DOHH2 (cell line): ENCODE data around the gene IRF2BPL.

Experiments
- EZH2phosphoT487 ChIP-seq: fragments of 200-600 bp; sonication (generic); IDR thresholded peaks from 2 replicates; pipeline ENCODE4 v1.6.1; 2017; ENCODE audit warnings: borderline replicate concordance, mild to moderate bottlenecking, antibody characterized with exemption, low read length, moderate library complexity, mixed read lengths
- TF ChIP-seq, protein P1 (sequence below): fragments of 200-600 bp; sonication (generic); IDR thresholded peaks from one replicate; pipeline ENCODE4 v1.5.1; 2014; ENCODE audit warnings: antibody characterized with exemption, mild to moderate bottlenecking, low read depth, low read length; ENCODE audit not compliant: poor library complexity, severe bottlenecking

DNA sequence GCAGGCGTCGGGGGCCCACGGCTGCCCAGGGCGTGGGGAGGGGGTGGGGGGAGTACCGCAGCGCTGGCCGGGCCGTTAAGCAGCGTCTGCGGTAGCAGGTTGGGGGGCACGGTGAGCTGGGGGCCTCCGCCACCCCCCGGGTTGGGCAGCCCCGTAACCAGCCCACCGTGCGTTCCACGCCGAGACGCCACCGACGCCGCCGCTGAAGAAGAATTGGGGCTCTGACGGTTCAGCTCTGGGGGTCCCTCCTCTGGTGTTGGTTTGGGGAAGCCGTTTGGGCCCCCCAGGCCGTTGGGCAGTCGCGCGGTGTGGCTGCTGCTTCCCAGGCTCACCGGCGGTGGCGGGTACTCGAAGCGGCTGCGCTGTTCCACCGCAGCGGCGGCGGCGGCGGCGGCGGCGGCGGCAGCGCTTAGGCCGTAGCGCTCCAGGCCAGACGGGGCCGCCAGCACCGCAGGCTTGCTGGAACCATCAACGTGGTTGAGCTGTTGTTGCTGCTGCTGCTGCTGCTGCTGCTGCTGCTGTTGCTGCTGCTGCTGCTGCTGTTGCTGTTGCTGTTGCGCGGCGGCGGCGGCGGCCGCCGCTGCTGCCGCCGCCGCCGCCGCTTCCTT is 1.5 kb downstream of the IRF2BPL start:
- TF ChIP-seq, protein P1, sequence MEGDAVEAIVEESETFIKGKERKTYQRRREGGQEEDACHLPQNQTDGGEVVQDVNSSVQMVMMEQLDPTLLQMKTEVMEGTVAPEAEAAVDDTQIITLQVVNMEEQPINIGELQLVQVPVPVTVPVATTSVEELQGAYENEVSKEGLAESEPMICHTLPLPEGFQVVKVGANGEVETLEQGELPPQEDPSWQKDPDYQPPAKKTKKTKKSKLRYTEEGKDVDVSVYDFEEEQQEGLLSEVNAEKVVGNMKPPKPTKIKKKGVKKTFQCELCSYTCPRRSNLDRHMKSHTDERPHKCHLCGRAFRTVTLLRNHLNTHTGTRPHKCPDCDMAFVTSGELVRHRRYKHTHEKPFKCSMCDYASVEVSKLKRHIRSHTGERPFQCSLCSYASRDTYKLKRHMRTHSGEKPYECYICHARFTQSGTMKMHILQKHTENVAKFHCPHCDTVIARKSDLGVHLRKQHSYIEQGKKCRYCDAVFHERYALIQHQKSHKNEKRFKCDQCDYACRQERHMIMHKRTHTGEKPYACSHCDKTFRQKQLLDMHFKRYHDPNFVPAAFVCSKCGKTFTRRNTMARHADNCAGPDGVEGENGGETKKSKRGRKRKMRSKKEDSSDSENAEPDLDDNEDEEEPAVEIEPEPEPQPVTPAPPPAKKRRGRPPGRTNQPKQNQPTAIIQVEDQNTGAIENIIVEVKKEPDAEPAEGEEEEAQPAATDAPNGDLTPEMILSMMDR: no peak
- TF ChIP-seq EZH2phosphoT487: no peak
